Sigmoid colon (tissue), 4 donors: ENCODE measurements around the gene DDX6.

Experiments
- CTCF ChIP-seq, 4 experiments: fragments of 450-650 bp in 3 of 4; fragments of 200-600 bp in 1 of 4; IDR thresholded peaks; one replicate each; pipeline ENCODE4 v1.5.1; 2016 to 2019; ENCODE audit warnings: antibody characterized with exemption in 4 of 4, mild to moderate bottlenecking in 3 of 4, moderate library complexity in 2 of 4
- EP300 ChIP-seq, 4 donors: sonication (generic); formaldehyde crosslinking; IDR thresholded peaks; one replicate each; pipeline ENCODE4 v1.6.1; 2017; ENCODE audit warnings: antibody characterized with exemption in 4 of 4
- POLR2A ChIP-seq, 2 donors: fragments of 450-650 bp; IDR thresholded peaks; one replicate each; pipeline ENCODE4 v1.6.1; 2016; ENCODE audit warnings: antibody characterized with exemption in 2 of 2, mild to moderate bottlenecking in 2 of 2, moderate library complexity in 2 of 2
- POLR2AphosphoS5 ChIP-seq, 4 donors: sonication (generic); formaldehyde crosslinking; IDR thresholded peaks; one replicate each; pipeline ENCODE4 v1.6.1; 2017; ENCODE audit warnings: antibody characterized with exemption in 4 of 4

GRCh38 chr11:118789501-118790356, 1.2 kb downstream of the DDX6 start:
- no peak for TF ChIP-seq CTCF (IDR thresholded peaks at IDR 0.05)
- peak in 1 of 4 donors; percentile 20 for TF ChIP-seq POLR2AphosphoS5 (IDR thresholded peaks at IDR 0.05)
- TF ChIP-seq POLR2A (IDR thresholded peaks at IDR 0.05): peak in 1 of 2 donors; percentile 10
- no peak for TF ChIP-seq EP300 (IDR thresholded peaks at IDR 0.05)
